GM12872 (cell line): ENCODE measurements around the gene GRIN2A.

Experiments used
- CTCF ChIP-seq: IDR thresholded peaks from 3 replicates; pipeline ENCODE4 v1.5.1; 2011; ENCODE audit warnings: low read depth, mild to moderate bottlenecking, low read length, moderate library complexity; ENCODE audit not compliant: insufficient read depth

The GRIN2A gene

DNA sequence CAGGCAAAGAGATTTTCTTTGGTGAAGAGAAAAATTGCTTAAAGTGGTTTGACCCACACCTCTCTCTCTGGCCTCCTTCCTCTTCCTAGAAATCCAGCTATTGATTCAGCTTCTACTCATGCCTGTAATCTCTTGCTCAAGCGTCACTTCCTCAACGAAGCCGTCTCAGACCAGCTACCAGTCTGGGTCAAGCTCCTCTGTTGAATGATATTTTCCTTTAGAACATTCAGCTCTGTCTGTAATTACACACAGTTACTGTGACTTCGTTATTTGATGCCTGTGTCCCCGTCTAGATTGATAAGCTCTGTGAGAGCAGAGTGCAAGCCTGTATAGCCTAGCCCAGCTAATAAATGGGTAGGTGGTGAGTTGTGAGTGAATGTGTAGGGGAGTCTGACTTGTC is 168.5 kb downstream of the GRIN2A start:
- TF ChIP-seq CTCF = no peak

- TF ChIP-seq CTCF = no peak
These were observed 168.9 kb downstream of the GRIN2A start for GRCh38 chr16:10013364-10013763.

GRCh38 chr16:10009684-10010083 is 172.5 kb downstream of the GRIN2A start:
- no peak for TF ChIP-seq CTCF

DNA sequence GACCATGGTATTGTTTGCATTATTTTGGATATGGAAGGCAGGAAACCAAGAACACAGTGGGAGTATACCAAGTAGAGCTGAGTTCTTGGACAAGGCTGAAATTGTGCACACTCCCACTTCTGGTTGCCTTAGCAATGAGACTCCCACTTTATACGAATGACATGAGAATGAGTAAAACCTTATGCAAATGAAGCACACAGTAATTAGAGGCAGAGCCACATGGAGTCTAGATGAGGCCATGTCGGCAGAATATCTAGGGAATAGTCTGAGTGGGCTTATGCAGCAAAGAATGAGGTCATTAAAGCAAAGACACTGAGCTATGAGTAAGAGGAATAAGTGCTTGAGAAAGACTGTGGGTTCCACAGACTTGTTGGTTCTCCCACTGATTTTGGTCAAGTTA is 178.7 kb downstream of the GRIN2A start:
- TF ChIP-seq CTCF = no peak

DNA sequence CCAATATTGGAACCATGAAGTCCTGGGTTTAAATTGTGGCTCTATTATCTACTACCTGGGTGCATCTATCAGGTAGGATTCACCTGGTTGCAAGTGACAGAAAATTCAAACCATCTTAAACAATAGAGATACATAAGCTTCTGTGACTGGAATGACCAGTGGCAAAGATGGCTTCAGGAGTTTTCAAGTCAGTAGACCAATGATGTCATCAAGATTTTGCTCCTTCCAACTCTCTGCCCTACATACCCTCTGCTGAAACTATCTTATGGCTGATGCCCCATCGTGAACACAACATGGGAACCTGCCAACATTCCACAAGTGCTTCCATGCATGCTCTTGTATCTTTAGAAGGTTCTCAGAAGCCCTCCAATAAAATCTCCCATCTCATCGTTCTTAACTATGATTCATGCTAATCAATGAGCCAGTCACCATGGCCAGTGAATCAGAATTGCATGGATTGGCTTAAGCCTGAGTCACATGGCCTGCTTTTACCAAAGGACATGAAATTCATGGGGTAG is 180.9 kb downstream of the GRIN2A start:
- TF ChIP-seq CTCF = no peak

GRCh38 chr16:9996221-9996620 is 186.0 kb downstream of the GRIN2A start:
- no peak for TF ChIP-seq CTCF

GRCh38 chr16:9992441-9992840 is 189.8 kb downstream of the GRIN2A start:
- no peak for TF ChIP-seq CTCF

GRCh38 chr16:9980981-9981380 is 201.2 kb downstream of the GRIN2A start:
- no peak for TF ChIP-seq CTCF
